K562 (cell line): ENCODE data around the gene TP53BP2. TPM values are rescaled to one million over a fixed set of nuclear protein-coding genes. Genes with fewer than 3 reads are reported as not detected.

Experiments
- ATAC-seq: fragments of 200-7000 bp; cut with Tn5 transposase; 3 replicates; pipeline ENCODE4 v1.9.1; 2020; ENCODE audit warnings: moderate library complexity
- BruUV-seq: library from RNA; stranded (reverse); fragments of 400-500 nt; replicated peaks from 2 replicates; lab custom pipeline; 2021; lab: Mats Ljungman, UMichigan
- CTCF ChIA-PET: fragments of 300-600 bp; formaldehyde crosslinking; extraction: SDS; loops from one replicate; lab custom pipeline; 2021; ENCODE audit warnings: low intra/inter-chr PET ratio; lab: Yijun Ruan, JAX
- POLR2A ChIA-PET: fragments of 300-600, 350-650 bp; sonication (Branson Sonifier 250); formaldehyde crosslinking; extraction: SDS; loops from one replicate; lab custom pipeline; 2021; ENCODE audit warnings: antibody characterized with exemption, inconsistent platforms; lab: Yijun Ruan, JAX
- DNase-seq, 4 experiments: peaks; one replicate each; pipeline versions ENCODE4 v3.0.0 to v3.0.0-alpha.2; 2011 to 2018; ENCODE audit warnings: low spot score in 3 of 4, mixed read lengths in 3 of 4; ENCODE audit errors: extremely low read depth in 1 of 4
- FAIRE-seq: peaks from 2 replicates; lab custom pipeline; 2011; peaks lifted over from hg19 to GRCh38; lab: Jason Lieb, UNC
- H2AFZ ChIP-seq: 2 replicates; pipeline ENCODE4 v1.6.0; 2011; ENCODE audit warnings: low read depth, low read length, control low read depth, inconsistent platforms
- H3K27ac ChIP-seq: fragments of 200-600 bp; 3 replicates; pipeline ENCODE4 v1.8.0; 2011; ENCODE audit warnings: low read depth, mild to moderate bottlenecking, control low read depth, inconsistent platforms, low read length, moderate library complexity, mixed read lengths; ENCODE audit errors: extremely low read depth
- H3K27me3 ChIP-seq, 2 experiments: fragments of 300-600 bp in 1 of 2; 2 replicates in 1 of 2; 3 replicates in 1 of 2; pipeline versions ENCODE4 v1.6.0 to v1.8.0; 2011; ENCODE audit warnings: inconsistent platforms in 2 of 2, low read length in 2 of 2, mild to moderate bottlenecking in 1 of 2, mixed read lengths in 1 of 2, moderate library complexity in 1 of 2; ENCODE audit not compliant: control insufficient read depth in 2 of 2, insufficient read depth in 2 of 2
- H3K36me3 ChIP-seq: fragments of 300-600 bp; 3 replicates; pipeline ENCODE4 v1.8.0; 2011; ENCODE audit warnings: mild to moderate bottlenecking, low read length, inconsistent platforms; ENCODE audit not compliant: control insufficient read depth, insufficient read depth
- H3K4me1 ChIP-seq, 2 experiments: fragments of 200-600 bp in 1 of 2; replicated peaks in 1 of 2; 2 replicates in 1 of 2; 3 replicates in 1 of 2; pipeline versions ENCODE4 v1.5.1 to v1.8.0; 2011; ENCODE audit warnings: inconsistent platforms in 2 of 2, low read length in 2 of 2, mild to moderate bottlenecking in 1 of 2, mixed read lengths in 1 of 2, moderate library complexity in 1 of 2; ENCODE audit not compliant: control insufficient read depth in 2 of 2, insufficient read depth in 2 of 2
- H3K4me2 ChIP-seq: 2 replicates; pipeline ENCODE4 v1.6.1; 2011; ENCODE audit warnings: low read length, control low read depth, inconsistent platforms, mixed read lengths; ENCODE audit not compliant: insufficient read depth
- H3K4me3 ChIP-seq: fragments of 200-600 bp; sonication (generic), shearing (Covaris generic); 2 replicates; pipeline ENCODE4 v1.5.1; 2016; ENCODE audit warnings: control low read depth, inconsistent platforms
- H3K79me2 ChIP-seq: fragments of 200-600 bp; 3 replicates; pipeline ENCODE4 v1.8.0; 2011; ENCODE audit warnings: low read length, inconsistent platforms; ENCODE audit not compliant: control insufficient read depth, insufficient read depth
- H3K9ac ChIP-seq, 2 experiments: 2 replicates each; pipeline versions ENCODE4 v1.6.0 to v1.6.1; 2011; ENCODE audit warnings: low read depth in 2 of 2, low read length in 2 of 2, control low read depth in 1 of 2, inconsistent platforms in 1 of 2, mild to moderate bottlenecking in 1 of 2, mixed read lengths in 1 of 2; ENCODE audit not compliant: insufficient read depth in 1 of 2
- H3K9me1 ChIP-seq: one replicate; pipeline ENCODE4 v1.6.0; 2011; ENCODE audit warnings: inconsistent platforms, mild to moderate bottlenecking, low read length, moderate library complexity; ENCODE audit not compliant: control insufficient read depth, insufficient read depth
- H3K9me3 ChIP-seq: replicated peaks from 2 replicates; pipeline ENCODE4 v1.5.1; 2011; ENCODE audit warnings: low read depth, low read length, inconsistent platforms; ENCODE audit not compliant: control insufficient read depth, insufficient read depth
- H4K20me1 ChIP-seq: replicated peaks from 2 replicates; pipeline ENCODE4 v1.6.1; 2011; ENCODE audit warnings: low read length, inconsistent platforms, mixed read lengths; ENCODE audit not compliant: control insufficient read depth, insufficient read depth
- ATF7 ChIP-seq: fragments of 450-650 bp; IDR thresholded peaks from 2 replicates; pipeline ENCODE4 v1.7.1; 2014; ENCODE audit warnings: mild to moderate bottlenecking, moderate library complexity
- CREB1 ChIP-seq, 2 experiments: sonication (generic) in 1 of 2; formaldehyde crosslinking in 1 of 2; IDR thresholded peaks; 2 replicates each; pipeline versions ENCODE4 v1.6.1 to v1.8.0; 2012 to 2022; ENCODE audit warnings: inconsistent platforms in 1 of 2, mild to moderate bottlenecking in 1 of 2, missing genetic modification reagents in 1 of 2, moderate library complexity in 1 of 2
- SPI1 ChIP-seq: IDR thresholded peaks from 2 replicates; pipeline ENCODE4 v1.6.1; 2011; ENCODE audit warnings: low read depth, low read length, control low read depth, borderline replicate concordance
- SREBF2 ChIP-seq: sonication (generic); formaldehyde crosslinking; IDR thresholded peaks from 2 replicates; pipeline ENCODE4 v1.4.0; 2020; ENCODE audit warnings: mild to moderate bottlenecking, missing genetic modification reagents
- TFAM ChIP-seq: fragments of 250-450 bp; sonication (Bioruptor Pico); conservative IDR thresholded peaks from 2 replicates; pipeline ENCODE4 v1.5.0; 2021; ENCODE audit warnings: mild to moderate bottlenecking, moderate library complexity
- WGBS: fragments of 100-300 bp; shearing (Covaris generic); methylation state at CpG from one replicate; pipeline ENCODE4 v1.1.6; 2016; ENCODE audit warnings: low coverage, mixed read lengths; ENCODE audit not compliant: insufficient coverage; ENCODE audit errors: missing lambda C conversion rate; 5-methylcytosine and 5-hydroxymethylcytosine counted together
- in situ Hi-C: fragments of 300-500 bp; cut with MboI; formaldehyde crosslinking; loops from 4 replicates; pipeline ENCODE4 v1.15.0; 2018; ENCODE audit warnings: inconsistent platforms, mixed read lengths
- intact Hi-C: fragments of 100-400 bp; cut with micrococcal nuclease; formaldehyde crosslinking; loops from 2 replicates; pipeline ENCODE4 v1.14.2; 2022
- polyA plus RNA-seq, 8 experiments: library from polyadenylated mRNA; depleted of rRNA in 4 of 8; stranded (reverse) in 5 of 8; unstranded in 3 of 8; fragments of >200 nt; fragmentation: Nextera tagmentation in 2 of 8; fragmentation: Illumina TruSeq in 1 of 8; extraction: Ambion mirVana in 2 of 8; extraction: Trizol in 1 of 8; gene quantifications; 2 replicates each; pipeline versions ENCODE4 v1.2.1 to v1.2.3, GENCODE V29; 2011 to 2014; ENCODE audit warnings: inconsistent platforms in 1 of 8, missing spikeins in 1 of 8
- total RNA-seq, 7 experiments: library from RNA; depleted of rRNA in 6 of 7; stranded (reverse); fragments of >200 nt in 6 of 7; fragmentation: Illumina TruSeq in 2 of 7; extraction: Trizol in 2 of 7; gene quantifications; 2 replicates each; pipeline versions ENCODE4 v1.2.1 to v1.2.3, GENCODE V29; 2011 to 2021; ENCODE audit warnings: low replicate concordance in 1 of 7
- TF ChIP-seq, protein P1 (sequence below), 2 experiments: IDR thresholded peaks; 2 replicates each; pipeline ENCODE4 v1.6.1; 2011; ENCODE audit warnings: borderline replicate concordance in 1 of 2, control low read depth in 1 of 2, low read depth in 1 of 2, low read length in 1 of 2, mild to moderate bottlenecking in 1 of 2, mixed read lengths in 1 of 2, moderate library complexity in 1 of 2; ENCODE audit not compliant: insufficient read depth in 1 of 2, insufficient read length in 1 of 2, poor library complexity in 1 of 2, severe bottlenecking in 1 of 2; ENCODE audit errors: extremely low read depth in 1 of 2

Gene TP53BP2
- total and polyA plus RNA-seq, 9 of the 15 experiments (the other 6 are each of a cell fraction or from before 2014, with no cell fraction given), result 17.0 to 69.6 (median 40.1) TPM

GRCh38 chr1:223864084-223864483 is 18.3 kb upstream of the TP53BP2 start:
- Histone ChIP-seq H3K79me2 (no peaks in the 10 kb centered on the region), H2AFZ (no peak overlapping the region), H3K4me2 (no peak overlapping the region), H3K9me3 (peaks cover 7% of the 10 kb centered on the region), H3K27me3 (no peaks in the 10 kb centered on the region), H3K4me1 (no peaks in the 10 kb centered on the region; a peak in 1 of 5 replicates), H3K9me1 (no peaks in the 10 kb centered on the region), H4K20me1 (no peaks in the 10 kb centered on the region), H3K9ac (no peak overlapping the region), H3K4me3 (no peak overlapping the region), H3K36me3 (no peaks in the 10 kb centered on the region), H3K27ac (no peak overlapping the region)
- in situ Hi-C loops (no loop called here), intact Hi-C loops (no loop called here)
- TF ChIP-seq, protein P1, sequence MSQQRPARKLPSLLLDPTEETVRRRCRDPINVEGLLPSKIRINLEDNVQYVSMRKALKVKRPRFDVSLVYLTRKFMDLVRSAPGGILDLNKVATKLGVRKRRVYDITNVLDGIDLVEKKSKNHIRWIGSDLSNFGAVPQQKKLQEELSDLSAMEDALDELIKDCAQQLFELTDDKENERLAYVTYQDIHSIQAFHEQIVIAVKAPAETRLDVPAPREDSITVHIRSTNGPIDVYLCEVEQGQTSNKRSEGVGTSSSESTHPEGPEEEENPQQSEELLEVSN (IDR thresholded peaks at IDR 0.05; ENCODE audit: borderline replicate concordance in 1 of 2, extremely low read depth in 1 of 2, insufficient read depth in 1 of 2, insufficient read length in 1 of 2, low read depth in 1 of 2, low read length in 1 of 2, poor library complexity in 1 of 2, severe bottlenecking in 1 of 2), result peak in 1 of 2 experiments; percentile 7
- TF ChIP-seq CREB1 (IDR thresholded peaks at IDR 0.05) (no peak), CREB1 (CRISPR knock-in tag; IDR thresholded peaks at IDR 0.05) (no peak), SPI1 (no peak), TFAM (CRISPR knock-in tag) (no peak), ATF7 (no peak), SREBF2 (no peak)
- ATAC-seq, result no peak; the same call in 2 of the 3 replicates
- no TSS peak for BruUV-seq
- FAIRE-seq, result no peak
- WGBS, result 82% methylated on average over 17 of the region's 17 CpGs
- ChIA-PET CTCF (no interaction called here), POLR2A (no interaction called here)
- DNase-seq, result no peak
